Spleen (tissue), 7 donors: Measurements from ENCODE around the gene UGP2.

Experiments used
- CTCF ChIP-seq, 11 experiments: fragments of 200-600 bp in 7 of 11; fragments of 450-650 bp in 4 of 11; sonication (generic) in 4 of 11; IDR thresholded peaks in 8 of 11; conservative IDR thresholded peaks in 3 of 11; 1 replicate in 7 of 11; 2 replicates in 4 of 11; pipeline versions ENCODE4 v1.4.0 to v1.8.0; 2016 to 2021; ENCODE audit warnings: antibody characterized with exemption in 11 of 11, inconsistent platforms in 4 of 11, mild to moderate bottlenecking in 1 of 11
- POLR2A ChIP-seq, 3 donors: fragments of 450-650 bp; IDR thresholded peaks; one replicate each; pipeline ENCODE4 v1.5.1; 2017; ENCODE audit warnings: antibody characterized with exemption in 3 of 3, mild to moderate bottlenecking in 1 of 3
- donor health status: DM: no; HTN: no; CAD: no; lungs with moderate emphysema.
- donor health status: DM: no; HTN: no; CAD: no.
- donor health status: DM: no; HTN: no; CAD: no.

- no peak for TF ChIP-seq POLR2A (IDR thresholded peaks at IDR 0.05)
- no peak for TF ChIP-seq CTCF (IDR thresholded peaks at IDR 0.05 in 8 of 11, conservative IDR thresholded peaks at IDR 0.05 in 3 of 11)
Observed at GRCh38 chr2:63881205-63881604, 39.5 kb downstream of the UGP2 start.
